Measurements from ENCODE around the gene TM4SF5.
"Not testable (repeated sequence)": the region's sequence is repeated elsewhere in the genome, so short reads cannot be mapped to it uniquely, and the experiment has no call there.

Gene TM4SF5

DNA sequence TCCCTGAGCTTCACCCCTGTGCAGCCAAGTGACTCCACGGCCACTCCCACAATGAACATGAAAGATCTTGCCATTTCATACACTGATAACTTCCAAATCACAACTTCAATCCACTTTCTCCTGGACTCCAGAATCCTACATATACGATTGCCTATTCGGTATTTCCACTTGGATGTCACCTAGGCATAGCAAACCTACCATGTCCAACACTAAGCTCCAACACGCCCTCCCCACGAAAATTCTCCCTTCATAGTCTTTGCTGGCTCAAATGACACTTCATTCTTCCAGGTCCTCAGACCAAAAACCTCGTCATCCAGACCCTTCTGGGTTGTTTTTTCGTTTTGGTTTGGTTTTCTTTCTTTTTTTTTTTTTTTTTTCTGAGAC, 19.0 kb downstream of the TM4SF5 start:
- no peak for FAIRE-seq

DNA sequence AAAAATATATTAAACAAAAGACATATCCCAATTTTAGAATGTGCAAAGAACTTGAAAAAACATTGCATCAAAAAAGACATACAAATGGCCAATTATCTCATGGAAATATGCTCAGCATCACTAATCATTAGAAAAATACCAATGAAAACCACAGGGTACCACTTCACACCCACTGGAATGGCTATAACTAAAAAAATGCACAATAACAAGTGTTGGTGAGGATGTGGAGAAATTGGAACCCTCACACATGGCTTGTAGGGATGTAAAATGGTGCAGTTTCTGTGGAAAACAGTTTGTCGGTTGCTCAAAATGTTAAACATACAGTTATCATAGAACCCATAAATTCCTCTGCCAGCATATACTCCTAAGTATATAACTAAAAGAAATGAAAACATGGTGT, 23.5 kb downstream of the TM4SF5 start:
- FAIRE-seq = no peak

DNA sequence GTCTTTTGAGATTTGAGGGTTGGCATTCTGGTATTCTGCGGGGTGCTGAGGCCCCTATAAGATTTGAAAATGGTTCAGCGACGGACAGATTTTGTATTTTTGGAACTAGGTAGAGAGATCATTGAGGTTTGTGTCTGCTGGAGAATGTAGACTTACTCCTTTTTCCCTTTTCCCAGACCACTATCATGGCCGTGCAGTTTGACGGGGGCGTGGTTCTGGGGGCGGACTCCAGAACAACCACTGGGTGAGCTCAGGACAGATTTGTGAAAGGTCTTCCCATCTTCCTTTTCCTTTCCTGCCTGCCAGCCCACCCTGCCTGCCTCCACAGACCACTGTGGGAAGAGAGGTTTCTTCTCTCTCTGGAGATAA, 24.9 kb downstream of the TM4SF5 start:
- FAIRE-seq = no peak

DNA sequence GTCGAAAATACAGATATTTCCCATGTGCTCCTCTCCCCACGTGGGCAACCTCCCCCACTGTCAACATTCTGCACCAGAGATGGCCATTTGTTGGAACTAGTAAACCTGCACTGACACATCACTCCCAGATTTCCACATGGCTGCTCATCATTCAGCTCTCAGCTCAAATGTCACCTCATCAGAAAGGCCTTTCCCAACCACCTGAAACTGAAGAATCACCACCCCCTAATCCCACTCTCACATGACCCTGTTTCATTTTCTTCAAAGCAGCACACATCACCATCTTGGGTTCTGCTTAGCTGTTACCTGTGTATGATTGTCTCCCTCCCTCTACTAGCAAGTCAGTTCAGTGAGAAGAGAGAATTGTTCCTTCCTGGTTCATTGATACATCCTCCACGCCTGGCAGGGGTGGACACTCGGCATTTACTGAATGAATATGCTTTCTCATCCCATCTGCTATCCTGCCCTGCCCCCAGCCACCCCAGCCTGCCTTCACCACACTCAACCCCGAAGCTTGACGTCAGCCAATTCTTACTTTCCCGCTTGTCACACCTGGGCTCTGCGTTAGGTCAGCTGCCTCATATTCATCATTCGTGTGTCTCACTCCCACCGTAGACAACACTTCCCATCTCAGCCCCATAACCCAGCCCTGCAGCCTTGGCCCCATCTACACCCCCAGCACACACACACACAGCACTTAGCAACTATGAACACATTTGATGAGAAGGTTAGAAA, 28.9 kb downstream of the TM4SF5 start:
- no peak for FAIRE-seq

DNA sequence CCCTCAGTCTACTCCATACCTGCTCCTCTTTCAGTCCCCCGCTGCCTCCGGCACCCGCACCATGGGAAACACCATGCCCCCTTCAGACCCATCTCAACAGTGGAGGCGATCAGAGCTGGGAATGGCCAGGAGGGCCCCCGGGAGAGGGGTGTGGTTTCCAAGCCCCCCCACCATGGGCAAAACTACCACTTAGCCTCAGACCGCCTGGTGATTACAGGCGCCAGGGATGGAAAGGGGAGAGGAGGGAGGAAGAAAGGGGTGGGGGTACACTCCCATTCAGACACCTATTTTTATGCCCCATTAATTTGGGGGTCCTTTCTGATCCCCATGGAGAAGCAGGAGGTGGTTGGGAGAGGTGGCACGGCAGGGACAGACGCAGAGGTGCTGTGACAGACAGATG, 30.5 kb downstream of the TM4SF5 start, which contains the start of gene C17orf114:
C17orf114 (minus strand) TSS at position 101 of the 400 bp plus-strand sequence.
- FAIRE-seq = no peak

DNA sequence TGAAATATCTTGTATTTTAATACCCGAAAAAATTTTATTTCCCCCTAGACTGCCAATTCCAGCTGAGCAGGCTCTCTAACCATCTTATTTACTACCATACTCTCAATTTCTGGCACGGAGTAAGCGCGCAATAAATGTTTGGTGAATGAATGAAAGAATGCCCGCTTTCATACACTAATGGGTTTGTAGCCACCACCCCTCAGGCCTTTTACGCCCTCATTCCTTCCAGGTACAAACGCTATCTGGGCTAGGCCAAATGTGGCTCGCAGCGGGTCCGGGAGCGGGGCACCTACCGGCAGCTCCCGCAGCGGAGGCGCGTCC, 34.7 kb downstream of the TM4SF5 start:
- no peak for FAIRE-seq

DNA sequence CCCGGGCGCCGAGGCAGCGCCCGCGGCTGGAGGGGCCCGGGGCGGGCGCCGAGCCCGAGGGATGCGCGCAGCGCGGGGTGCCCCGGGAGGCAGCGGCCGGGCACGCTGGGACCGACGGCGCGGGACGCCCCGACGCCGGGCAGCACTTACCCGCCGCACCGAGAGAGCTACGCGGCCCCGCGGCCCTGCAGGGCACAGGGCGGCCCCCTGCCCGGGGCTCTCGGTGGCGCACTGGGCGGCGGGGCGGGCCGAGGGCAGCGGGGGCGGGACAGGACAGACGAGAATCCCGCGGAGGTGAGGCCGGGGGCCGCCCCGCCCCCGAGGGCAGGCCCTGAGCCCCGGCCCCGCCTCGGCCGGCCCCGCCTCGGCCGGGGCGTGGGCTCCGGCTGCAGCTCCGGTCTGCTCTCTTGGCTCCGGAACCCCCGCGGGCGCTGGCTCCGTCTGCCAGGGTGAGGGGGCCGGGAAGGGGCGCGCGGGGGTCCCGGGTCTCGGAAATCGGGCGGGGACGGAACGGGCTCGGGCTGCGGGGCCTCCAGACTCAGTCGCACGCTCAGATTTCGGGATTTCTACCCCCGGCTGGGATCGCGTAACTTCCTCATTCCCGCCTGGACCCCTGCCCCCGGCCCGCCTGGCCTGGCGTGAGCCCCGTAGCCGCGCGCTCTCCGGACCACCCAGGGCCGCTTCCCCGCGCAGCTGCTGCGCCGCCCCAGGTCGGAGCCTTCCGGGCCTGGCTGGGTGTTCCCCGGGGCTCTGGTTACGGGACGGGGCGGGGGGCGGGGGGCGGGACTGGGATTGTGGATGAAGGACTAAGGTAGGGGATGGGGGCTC, 35.3 kb downstream of the TM4SF5 start, which contains the start of gene PLD2:
PLD2 (plus strand) TSS at position 376 of the 828 bp plus-strand sequence. CDS start 621 bp downstream, outside the sequence.
- no peak for FAIRE-seq

DNA sequence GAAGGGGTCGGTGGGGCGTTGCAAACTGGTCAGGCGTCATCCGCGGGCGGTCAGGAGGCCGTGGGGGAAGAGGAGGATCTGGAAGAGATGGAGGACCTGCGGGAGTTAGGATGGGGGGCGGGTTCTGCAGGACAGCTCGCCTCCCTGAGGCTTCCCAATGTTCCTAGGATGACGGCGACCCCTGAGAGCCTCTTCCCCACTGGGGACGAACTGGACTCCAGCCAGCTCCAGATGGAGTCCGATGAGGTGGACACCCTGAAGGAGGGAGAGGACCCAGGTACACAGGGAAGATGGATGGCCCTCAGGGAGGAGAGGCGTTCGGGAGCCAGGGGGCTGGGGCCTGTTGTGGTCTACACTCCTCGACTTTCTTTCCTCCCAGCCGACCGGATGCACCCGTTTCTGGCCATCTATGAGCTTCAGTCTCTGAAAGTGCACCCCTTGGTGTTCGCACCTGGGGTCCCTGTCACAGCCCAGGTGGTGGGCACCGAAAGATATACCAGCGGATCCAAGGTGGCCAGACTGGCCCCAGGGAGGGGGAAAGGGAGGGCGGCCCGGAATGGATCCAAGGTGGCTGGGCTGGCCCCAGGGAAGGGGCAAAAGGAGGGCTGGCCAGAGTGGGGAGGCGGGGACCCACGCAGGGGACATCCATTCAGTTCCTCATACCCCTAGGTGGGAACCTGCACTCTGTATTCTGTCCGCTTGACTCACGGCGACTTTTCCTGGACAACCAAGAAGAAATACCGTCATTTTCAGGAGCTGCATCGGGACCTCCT, 36.1 kb downstream of the TM4SF5 start:
- no peak for FAIRE-seq

DNA sequence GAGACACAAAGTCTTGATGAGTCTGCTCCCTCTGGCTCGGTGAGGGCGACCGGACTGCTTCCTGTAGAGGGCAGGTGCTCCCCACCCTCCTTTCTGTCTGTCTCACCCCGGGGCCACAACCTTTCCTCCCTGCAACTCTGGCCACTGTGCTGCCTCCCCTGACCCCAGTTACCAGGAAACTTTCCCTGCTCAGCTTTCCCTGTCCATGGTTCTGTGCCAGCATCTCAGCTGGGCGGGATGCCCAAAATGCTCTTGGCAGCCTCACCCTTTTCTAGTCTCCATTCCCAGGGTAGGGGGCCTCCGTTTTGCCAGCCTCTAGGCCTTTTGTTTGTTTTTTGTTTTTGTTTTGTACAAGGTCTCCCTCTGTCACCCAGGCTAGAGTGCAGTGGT, 36.7 kb downstream of the TM4SF5 start:
- no peak for FAIRE-seq

DNA sequence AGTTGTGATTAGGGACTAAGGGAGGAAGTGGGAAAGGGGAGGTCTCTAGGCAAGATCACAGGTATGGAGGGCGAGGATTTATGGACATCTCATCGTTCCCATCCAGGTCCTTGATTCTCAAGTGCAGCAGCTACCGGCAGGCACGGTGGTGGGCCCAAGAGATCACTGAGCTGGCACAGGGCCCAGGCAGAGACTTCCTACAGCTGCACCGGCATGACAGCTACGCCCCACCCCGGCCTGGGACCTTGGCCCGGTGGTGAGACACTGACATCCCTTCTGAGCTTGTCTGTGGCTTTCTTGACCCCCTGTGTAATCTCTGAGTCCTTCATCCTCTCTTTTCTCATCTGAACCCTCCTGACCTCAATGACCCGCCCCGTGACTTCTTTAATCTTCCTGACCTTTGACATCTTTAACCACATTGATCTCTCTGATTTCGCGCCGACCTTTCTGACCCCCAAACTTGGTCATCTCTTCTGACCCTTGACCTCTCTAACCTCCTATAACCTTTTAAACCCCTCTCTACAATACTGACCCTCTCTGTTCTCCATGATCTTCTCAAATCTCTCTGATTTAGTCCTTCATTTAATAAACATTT, 39.1 kb downstream of the TM4SF5 start:
- no peak for FAIRE-seq

DNA sequence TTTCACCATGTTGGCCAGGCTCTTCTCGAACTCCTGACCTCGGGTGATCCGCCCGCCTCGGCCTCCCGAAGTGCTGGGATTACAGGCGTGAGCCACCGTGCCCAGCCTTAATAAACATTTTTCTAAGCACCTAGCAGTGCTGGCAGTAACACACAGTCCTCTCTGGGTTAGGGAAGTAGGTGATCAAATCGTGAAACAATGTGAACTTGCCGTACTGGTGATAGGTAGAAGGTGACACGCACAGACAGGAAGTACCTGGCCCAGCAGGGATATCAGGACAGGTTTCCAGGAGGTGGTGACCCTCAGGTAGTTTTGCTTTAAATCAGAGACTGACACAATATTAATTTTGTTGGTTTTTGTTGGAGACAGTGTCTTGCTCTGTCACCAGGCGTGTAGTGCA, 39.8 kb downstream of the TM4SF5 start:
- FAIRE-seq = no peak

DNA sequence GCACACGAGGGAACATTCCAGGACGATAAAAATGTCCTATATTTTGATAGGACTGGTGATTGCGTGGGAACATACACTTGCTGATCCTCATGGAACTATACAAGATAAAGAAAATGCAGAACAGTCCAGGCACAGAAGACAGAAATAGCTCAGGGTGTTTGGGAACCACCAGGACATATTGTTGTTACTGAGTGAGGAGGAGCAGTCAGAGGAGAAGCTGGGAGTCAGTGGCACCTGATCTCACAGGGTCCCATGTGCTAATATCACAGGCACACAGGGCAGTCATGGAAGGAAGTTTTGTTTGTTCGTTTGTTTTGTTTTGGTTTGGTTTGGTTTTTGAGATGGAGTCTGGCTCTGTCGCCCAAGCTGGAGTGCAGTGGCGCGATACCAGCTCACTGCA, 41.0 kb downstream of the TM4SF5 start:
- FAIRE-seq = no peak

DNA sequence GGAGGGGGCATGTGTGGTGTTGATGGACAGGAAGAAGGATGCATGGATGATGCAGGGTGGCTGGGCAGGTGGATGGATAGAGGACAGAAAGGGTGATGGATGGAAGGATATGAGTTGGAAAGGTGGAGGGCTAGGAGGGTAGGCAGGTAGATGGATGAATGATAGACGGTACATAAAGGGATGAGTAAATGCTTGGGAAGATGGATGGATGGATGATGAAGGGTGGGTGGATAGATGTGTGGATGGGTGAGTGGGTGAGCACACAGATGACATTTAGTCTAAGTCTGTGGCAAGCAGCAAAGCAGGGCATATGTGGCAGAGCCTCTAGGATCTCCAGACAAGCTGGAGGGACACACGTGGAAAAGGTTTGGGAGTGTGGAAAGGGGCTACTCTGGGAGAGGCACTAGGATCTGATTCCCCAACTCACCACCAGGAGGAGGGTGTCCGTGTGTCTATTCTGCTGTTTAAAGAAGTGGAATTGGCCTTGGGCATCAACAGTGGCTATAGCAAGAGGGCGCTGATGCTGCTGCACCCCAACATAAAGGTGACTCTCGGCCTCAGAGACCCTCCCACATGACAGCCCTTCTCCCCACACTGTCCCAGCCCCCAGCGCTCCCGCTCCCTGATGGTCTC, 43.5 kb downstream of the TM4SF5 start:
- FAIRE-seq = no peak

DNA sequence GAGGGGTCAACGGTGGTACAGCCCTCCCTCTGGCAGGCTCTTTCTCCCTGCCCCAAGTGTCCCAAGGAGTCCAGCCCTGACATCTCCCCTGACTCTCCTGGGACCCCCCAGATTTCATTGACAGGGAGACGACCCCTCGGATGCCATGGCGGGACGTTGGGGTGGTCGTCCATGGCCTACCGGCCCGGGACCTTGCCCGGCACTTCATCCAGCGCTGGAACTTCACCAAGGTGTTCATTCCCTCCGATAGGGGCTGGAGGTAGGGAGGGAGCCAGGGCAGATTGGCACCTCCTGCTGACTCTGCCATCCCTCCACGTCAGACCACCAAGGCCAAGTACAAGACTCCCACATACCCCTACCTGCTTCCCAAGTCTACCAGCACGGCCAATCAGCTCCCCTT, 45.1 kb downstream of the TM4SF5 start:
- no peak for FAIRE-seq

DNA sequence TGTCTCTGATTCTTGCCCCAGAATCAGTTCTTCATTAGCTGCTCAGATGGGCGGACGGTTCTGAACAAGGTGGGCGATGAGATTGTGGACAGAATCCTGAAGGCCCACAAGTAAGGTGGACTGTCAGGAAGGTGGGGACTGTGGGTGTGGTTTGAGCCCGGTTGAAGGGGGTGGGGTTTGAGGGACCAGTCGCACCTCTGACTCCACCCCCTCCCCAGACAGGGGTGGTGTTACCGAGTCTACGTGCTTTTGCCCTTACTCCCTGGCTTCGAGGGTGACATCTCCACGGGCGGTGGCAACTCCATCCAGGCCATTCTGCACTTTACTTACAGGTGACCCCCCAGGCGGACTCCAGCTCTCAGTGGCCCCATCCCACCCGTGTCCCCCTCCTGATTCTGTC, 46.6 kb downstream of the TM4SF5 start:
- no peak for FAIRE-seq

DNA sequence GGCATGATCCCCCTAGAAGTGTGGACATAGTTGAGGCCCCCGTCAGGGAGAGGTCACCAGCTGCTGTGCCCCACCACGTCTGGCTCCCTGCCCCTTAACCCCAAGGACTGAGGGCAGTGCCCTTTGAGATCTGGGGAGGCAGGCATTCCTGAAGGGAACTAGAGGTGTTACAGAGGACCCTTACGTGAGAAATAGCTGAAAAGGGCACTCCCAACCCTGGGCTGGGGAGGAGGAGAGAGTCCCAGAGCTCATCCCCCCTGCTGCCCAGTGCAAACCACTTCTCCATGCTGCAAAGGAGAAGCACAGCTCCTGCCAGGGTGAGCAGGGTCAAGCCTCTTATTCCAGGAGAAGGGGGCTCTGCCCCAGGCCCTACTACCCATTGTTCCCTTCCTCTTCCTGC, 51.1 kb downstream of the TM4SF5 start:
- FAIRE-seq = no peak

DNA sequence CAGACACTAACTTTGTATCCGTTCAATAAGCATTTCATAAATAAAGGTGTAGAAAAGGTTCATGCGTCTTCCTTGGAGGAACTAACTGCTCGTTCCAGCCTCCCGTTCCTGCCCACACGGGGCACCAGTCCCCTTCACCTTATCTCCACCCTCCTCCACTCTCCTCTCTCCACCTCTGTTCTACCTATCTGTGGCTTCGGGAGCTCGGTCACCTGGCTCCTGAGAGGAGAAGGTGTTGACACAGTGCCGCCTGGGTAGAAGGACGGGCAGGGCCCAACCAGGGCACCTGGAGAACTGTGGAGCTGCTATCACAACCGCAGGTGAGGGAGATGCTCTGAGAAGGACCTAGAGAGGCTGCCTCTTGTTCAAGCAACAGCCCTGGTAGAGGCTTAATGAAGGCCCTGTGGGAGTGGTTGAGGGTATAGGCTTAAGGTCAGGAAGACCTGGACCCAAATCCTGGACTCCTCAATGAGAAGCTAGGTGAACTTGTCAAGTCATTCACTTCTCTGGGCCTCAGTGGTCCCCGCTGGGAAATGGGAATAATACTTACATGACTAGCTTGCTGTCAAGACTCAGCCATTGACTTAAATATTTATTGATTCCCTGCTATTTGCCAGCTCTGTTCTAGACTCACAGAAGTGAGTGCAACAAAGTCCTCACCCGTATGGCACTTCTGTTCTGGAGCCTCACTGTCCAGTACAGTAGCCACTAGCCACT, 51.8 kb downstream of the TM4SF5 start:
- FAIRE-seq = no peak

DNA sequence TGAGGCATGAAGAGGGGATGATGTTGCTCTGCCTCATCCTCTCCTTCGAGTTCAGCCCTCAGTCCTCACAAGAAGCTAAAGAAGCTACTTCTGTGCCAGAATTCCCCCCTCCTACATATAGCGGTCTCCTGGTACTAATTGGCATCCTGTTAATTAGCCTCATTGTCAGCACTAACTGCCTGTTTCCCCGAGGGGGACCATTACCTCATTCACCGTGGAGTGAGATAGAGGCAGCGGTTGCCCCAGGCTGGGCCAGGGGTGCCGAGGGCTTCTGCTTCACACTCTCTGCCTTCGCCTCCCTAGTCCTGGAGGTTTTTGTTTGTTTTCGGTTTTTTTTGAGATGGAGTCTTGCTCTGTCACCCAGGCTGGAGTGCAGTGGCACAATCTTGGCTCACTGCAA, 55.7 kb downstream of the TM4SF5 start:
- no peak for FAIRE-seq

DNA sequence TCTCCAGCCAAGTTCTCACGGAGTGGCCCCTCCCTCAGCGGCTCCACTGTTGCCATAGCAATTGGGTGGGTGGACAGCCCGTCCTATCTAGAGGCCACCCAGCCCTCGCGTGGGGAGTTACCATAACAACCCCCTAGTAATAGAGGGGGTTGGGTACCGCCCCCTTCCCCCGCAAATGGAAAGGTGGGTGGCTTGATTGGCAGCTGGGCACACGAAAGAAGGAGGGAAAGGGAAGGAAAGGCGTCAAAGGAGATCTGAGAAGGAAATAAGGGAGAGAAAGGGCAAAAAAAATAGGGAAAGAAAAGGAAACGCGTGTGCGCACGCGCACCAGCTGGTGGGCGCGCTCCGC, 61.1 kb downstream of the TM4SF5 start:
- FAIRE-seq = not testable (repeated sequence)

All from TTC549 (cell line).